ENCODE data around the gene SSX2IP.
"Not testable (repeated sequence)": the region's sequence is repeated elsewhere in the genome, so short reads cannot be mapped to it uniquely, and the experiment has no call there.

SSX2IP gene

GRCh38 chr1:84674705-84675104 lies 15.6 kb downstream of the SSX2IP start:
- DNase-seq (ENCODE audit: low read depth), result no peak

GRCh38 chr1:84674021-84674420 lies 16.2 kb downstream of the SSX2IP start:
- no peak for DNase-seq (ENCODE audit: low read depth)

GRCh38 chr1:84672080-84672854 lies 18.0 kb downstream of the SSX2IP start:
- DNase-seq (ENCODE audit: low read depth), result no peak

- no peak for DNase-seq (ENCODE audit: low read depth)
These were observed 20.4 kb downstream of the SSX2IP start for GRCh38 chr1:84669831-84670230.

GRCh38 chr1:84668185-84668584 lies 22.1 kb downstream of the SSX2IP start:
- DNase-seq (ENCODE audit: low read depth), result no peak

- no peak for DNase-seq (ENCODE audit: low read depth)
These were observed 24.5 kb downstream of the SSX2IP start for GRCh38 chr1:84665703-84666317.

GRCh38 chr1:84653130-84653677 lies 37.1 kb downstream of the SSX2IP start:
- DNase-seq (ENCODE audit: low read depth), result no peak

GRCh38 chr1:84644472-84644871 lies 45.8 kb downstream of the SSX2IP start:
- no peak for DNase-seq (ENCODE audit: low read depth)

GRCh38 chr1:84643183-84643582 lies 47.1 kb downstream of the SSX2IP start:
- DNase-seq (ENCODE audit: low read depth), result no peak

GRCh38 chr1:84642774-84643173 lies 47.5 kb downstream of the SSX2IP start:
- no peak for DNase-seq (ENCODE audit: low read depth)

- not testable (repeated sequence) for DNase-seq (ENCODE audit: low read depth)
These were observed 50.5 kb downstream of the SSX2IP start for GRCh38 chr1:84639731-84640130.

GRCh38 chr1:84635429-84635828 lies 54.8 kb downstream of the SSX2IP start:
- DNase-seq (ENCODE audit: low read depth), result no peak

GRCh38 chr1:84634536-84635205 lies 55.6 kb downstream of the SSX2IP start:
- DNase-seq (ENCODE audit: low read depth), result no peak

- DNase-seq (ENCODE audit: low read depth), result peak; percentile 36
These were observed 57.4 kb downstream of the SSX2IP start for GRCh38 chr1:84632673-84633434.

- no peak for DNase-seq (ENCODE audit: low read depth)
These were observed 58.1 kb downstream of the SSX2IP start for GRCh38 chr1:84632137-84632536.

- no peak for DNase-seq (ENCODE audit: low read depth)
These were observed 65.4 kb downstream of the SSX2IP start for GRCh38 chr1:84624876-84625275.

- DNase-seq (ENCODE audit: low read depth), result no peak
These were observed 68.7 kb downstream of the SSX2IP start for GRCh38 chr1:84621553-84621952.

- peak; percentile 60 for DNase-seq (ENCODE audit: low read depth)
These were observed 69.4 kb downstream of the SSX2IP start for GRCh38 chr1:84620720-84621313.

- no peak for DNase-seq (ENCODE audit: low read depth)
These were observed 70.7 kb downstream of the SSX2IP start for GRCh38 chr1:84619383-84620102.

GRCh38 chr1:84617349-84617748 lies 72.9 kb downstream of the SSX2IP start:
- no peak for DNase-seq (ENCODE audit: low read depth)

- no peak for DNase-seq (ENCODE audit: low read depth)
These were observed 74.5 kb downstream of the SSX2IP start for GRCh38 chr1:84615790-84616189.
